GM21619 (cell line): ENCODE measurements around the gene VPS8.
"Not testable (repeated sequence)": the region's sequence is repeated elsewhere in the genome, so short reads cannot be mapped to it uniquely, and the experiment has no call there.

Experiments
- ATAC-seq: cut with Tn5 transposase; IDR thresholded peaks from one replicate; pipeline ENCODE4 v1.9.1; 2021; ENCODE audit not compliant: unreplicated experiment

Gene VPS8

GRCh38 chr3:184846496-184846895 is 34.5 kb downstream of the VPS8 start:
- ATAC-seq, result no peak

DNA sequence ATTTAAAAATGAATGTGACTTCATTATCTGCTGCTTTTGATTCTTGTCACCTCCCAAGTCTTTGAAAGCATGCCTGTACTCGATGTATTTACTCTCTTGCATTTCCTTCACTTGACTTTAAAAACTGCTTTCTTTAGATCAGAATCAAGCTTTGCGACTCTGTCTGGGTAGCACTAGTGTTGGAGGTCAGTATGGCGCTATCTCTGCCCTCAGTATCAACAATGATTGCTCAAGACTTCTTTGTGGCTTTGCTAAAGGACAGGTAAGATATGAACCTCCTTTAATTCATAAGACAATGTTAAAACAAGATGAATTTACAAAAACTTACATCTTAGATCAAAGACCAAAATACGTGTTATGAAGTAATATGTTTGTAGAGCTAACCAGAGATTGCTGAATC is 37.0 kb downstream of the VPS8 start:
- ATAC-seq, result no peak

GRCh38 chr3:184850201-184850600 is 38.2 kb downstream of the VPS8 start:
- ATAC-seq, result no peak

DNA sequence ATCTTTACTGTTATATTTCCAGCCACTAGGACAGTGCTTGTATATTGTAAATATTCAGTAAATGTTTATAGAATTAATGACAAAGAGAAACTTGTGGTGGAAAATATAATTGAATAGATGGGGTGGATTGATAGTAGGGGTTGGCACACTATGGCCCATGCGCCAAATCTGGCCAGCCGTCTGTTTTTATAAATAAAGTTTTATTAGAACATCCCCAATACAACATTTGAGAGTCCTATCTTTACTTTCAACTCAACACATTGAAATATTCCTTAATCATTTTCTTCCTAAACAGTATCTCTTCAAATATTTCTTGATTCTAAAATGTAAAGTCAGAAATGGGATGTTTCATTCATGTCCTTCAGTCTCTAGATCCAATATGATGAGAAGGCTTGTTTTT is 45.1 kb downstream of the VPS8 start:
- no peak for ATAC-seq

GRCh38 chr3:184864000-184864399 is 52.0 kb downstream of the VPS8 start:
- ATAC-seq, result no peak

DNA sequence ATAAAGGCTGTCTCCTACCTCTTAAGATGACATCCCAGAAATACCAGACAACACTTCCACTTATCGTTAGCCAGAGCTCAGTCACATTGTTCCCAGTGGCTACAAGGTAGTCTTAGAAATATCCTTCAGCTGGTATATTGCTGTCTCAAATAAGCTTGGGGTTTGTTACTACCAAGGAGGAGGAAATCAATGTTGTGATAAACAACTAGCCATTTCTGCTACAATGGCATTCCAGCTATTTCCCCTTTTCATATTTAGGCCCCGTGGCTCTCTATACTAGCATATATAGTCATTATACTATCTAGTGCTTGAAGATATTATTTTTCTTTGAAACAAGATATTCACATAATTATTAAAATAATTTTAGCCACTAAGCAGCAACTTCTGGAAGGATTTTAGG is 56.5 kb downstream of the VPS8 start:
- ATAC-seq, result no peak

- no peak for ATAC-seq
These were observed 60.2 kb downstream of the VPS8 start for GRCh38 chr3:184872200-184872599.

DNA sequence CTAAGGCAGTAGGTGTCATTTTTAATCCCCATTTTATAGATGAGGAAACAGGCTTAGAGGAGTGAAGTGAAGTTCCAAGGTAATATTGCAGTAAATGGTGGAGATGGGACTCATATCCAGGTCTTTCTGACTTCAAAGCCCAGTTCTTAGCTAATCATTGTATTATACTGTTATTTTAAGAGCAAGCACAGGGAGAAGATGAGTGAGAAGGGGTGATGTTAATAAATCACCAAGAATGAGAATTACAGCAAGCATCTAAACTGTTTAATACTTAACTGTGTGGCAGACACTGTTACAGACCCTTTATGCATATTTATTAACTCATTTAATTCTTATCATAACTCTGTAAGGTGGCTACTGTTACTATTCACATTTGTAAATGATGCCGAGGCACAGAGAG is 61.2 kb downstream of the VPS8 start:
- no peak for ATAC-seq

DNA sequence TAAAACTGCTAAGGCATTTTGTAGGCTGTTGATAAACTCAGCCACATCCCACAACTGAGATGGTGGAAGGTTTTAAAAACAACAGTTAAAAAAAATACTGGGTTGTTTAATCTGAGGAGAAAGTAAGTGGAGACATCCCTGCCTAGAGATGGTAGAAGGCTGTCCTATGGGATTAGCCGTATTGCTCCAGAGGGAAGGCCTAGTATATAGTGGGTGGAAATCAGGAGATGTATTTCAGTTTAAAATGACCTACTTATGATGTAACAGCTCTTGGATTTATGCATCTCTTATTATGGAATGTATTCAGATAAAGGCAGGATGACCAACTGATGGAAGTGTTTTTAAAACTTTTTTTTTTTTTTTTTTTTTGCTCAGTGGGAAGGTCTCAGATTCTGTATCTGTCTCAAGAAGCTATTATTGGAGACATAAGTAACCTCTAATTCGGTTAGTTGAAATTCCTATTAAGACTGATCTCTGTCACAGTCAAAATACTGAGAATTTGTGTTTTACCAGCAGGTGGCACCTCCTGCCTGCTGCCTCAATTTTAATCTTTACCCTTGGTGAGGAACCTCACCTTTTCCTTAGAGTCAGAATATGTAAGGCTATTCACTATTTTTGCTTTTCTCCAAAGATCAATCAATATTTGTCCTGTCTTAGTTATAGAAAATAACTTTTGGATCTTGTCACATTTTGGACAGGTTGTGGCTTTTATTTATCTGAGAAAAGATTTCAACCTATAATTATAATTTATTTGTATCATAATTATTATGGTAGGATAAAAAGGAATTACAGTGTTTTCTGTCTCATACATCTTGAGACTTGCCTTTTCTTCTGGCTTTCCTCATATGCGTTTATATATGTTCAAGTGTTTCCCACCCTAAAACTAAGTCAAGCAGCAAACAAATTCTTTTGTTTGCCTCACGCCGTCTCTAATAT is 63.0 kb downstream of the VPS8 start:
- ATAC-seq, result no peak

- no peak for ATAC-seq
These were observed 68.5 kb downstream of the VPS8 start for GRCh38 chr3:184880276-184881019.

DNA sequence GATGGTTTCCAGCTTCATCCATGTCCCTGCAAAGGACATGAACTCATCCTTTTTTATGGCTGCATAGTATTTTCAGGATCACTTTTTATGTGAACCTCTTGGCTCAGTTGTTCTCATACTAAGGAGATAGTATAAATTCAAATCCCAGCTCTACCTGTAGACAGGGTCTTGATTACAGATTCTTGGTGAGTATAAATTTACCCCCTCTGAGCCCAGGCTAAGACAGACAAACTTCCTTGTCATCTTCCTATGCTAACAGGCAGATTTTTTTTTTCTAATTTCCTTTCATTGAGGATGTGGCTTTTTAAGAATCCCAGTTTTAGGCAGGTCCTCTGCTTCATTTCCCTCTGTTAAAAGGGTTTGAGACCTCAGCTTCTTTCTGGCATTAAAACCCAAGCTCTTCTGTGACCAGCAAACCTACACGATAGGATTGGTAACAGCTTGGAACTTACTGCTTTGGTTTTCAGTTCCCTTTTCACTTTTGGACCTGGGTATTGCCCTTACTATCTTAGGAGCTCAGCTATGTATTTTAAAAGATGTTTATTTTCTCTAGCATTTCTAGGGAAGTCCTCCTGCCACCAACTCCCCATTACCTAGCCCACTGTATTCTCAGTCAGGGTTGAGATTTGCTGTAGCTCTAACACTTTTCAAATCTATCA is 72.5 kb downstream of the VPS8 start:
- ATAC-seq, result peak; percentile 97

DNA sequence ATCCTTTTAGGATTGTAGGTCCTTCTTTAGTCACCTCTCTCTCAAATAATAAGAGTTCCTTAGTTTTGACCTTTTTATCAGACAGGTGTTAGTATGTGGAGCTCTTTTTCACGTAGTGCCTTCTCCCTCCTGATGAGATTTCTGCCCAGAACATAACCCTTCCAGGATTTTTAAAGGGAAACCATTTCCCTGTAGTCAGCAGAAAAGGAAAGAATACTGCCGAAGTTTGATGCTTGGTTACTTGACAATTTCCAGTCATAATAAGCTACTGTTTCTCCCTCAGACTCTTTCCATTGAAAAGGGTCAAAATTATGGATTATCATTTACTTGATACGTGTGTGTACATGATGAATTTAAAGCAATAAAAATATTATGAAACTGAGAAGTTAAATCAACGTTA is 73.1 kb downstream of the VPS8 start:
- ATAC-seq, result no peak

GRCh38 chr3:184887574-184887973 is 75.6 kb downstream of the VPS8 start:
- no peak for ATAC-seq

DNA sequence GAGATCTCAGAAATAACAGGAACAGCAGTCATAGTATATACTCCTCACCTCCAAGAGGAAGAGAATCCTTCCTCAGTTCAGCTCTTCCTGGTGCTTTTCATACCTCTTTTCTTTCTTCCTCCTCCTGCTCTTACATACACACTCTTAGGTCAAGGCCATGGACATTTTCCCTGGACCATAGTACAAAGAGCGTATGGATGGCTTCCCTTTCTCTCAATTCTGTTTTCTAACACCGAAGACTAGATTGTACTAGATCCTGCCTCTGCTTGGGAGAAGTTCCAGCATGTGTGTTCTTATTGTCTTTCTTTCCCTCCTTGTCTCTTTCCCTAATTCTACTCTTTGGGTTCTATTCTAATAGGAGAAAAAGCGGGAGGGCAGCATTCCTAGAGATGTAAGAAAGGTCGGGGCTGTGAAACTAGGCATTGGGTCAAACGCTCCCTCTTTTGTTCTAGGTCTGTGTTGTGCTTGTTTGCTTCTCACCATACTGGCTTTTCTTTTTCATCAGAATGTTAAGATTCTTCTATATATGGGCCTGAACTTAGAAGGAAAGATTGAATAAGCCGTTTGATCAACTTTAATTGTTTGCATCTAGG is 77.4 kb downstream of the VPS8 start:
- ATAC-seq, result no peak

DNA sequence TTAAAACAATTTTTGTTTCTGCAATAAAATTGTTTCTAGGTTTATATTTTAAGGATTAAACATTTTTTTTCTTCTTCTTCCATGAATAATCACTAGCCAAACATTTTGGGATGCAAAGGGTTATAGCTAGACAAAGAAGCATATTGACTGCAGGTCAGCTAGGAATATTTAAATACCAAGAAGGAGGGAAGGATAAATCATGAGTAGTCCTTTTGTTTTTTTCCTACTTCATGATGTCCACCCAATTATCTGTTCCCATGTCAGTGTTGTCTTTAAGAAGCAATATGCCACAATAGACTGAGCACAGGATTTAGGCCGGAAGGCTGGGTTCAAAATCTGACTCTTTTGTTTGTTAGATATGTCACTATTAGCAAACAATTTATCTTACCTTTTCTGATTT is 82.1 kb downstream of the VPS8 start:
- no peak for ATAC-seq

DNA sequence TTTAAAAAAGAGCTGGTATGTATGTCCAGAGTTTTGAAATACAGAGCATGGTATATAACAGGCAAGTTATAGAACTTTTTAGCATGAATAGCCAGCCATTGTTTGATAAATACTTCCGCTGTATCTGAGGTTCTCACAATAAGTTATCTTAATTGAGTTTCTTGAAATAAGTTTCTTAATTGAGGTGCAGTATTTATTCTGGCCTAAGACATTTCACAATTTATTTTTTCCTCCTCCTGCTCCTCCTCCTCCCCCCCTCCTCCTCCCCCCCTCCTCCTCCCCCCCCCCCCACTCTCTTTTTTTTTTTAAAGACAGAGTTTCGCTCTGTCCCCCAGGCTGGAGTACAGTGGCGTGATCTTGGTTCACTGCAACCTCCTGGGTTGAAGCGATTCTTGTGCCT is 83.4 kb downstream of the VPS8 start:
- ATAC-seq, result no peak

- no peak for ATAC-seq
These were observed 84.4 kb downstream of the VPS8 start for GRCh38 chr3:184896336-184896735.

GRCh38 chr3:184899953-184900595 is 88.1 kb downstream of the VPS8 start:
- no peak for ATAC-seq

GRCh38 chr3:184907031-184907430 is 95.1 kb downstream of the VPS8 start:
- not testable (repeated sequence) for ATAC-seq

- ATAC-seq, result no peak
These were observed 96.0 kb downstream of the VPS8 start for GRCh38 chr3:184907681-184908649.
